ENCODE data around the gene CACNA2D2. TPM values are rescaled to one million over a fixed set of nuclear protein-coding genes. Genes with fewer than 3 reads are reported as not detected.

CACNA2D2 gene
- total RNA-seq, 1 donor from 2014 or later, result 0.40 TPM

- H3K27me3 Mint-ChIP-seq (ENCODE audit: low read depth), result no peaks in the 10 kb centered on the region
- peak; percentile 63 for TF ChIP-seq CTCF (IDR thresholded peaks at IDR 0.05)
- peak overlapping the region; percentile 13 for H3K27ac Mint-ChIP-seq (ENCODE audit: unreplicated experiment)
- peaks cover 8% of the 10 kb centered on the region for H3K36me3 Mint-ChIP-seq (ENCODE audit: low read depth)
- DNase-seq (ENCODE audit: low spot score), result no peak
- H3K4me3 Mint-ChIP-seq (ENCODE audit: unreplicated experiment), result no peak overlapping the region
- H3K4me1 Mint-ChIP-seq (ENCODE audit: low read depth), result peaks cover 53% of the 10 kb centered on the region
- no peaks in the 10 kb centered on the region for H3K9me3 Mint-ChIP-seq (ENCODE audit: low read depth)
Measured at GRCh38 chr3:50352781-50353180, 150.7 kb downstream of the CACNA2D2 start.

GRCh38 chr3:50351323-50351697, 152.1 kb downstream of the CACNA2D2 start:
- DNase-seq (ENCODE audit: low spot score), result no peak
- Mint-ChIP-seq H3K4me1 (ENCODE audit: low read depth) (peaks cover 46% of the 10 kb centered on the region), H3K36me3 (ENCODE audit: low read depth) (peaks cover 8% of the 10 kb centered on the region)

GRCh38 chr3:50350527-50351322, 152.7 kb downstream of the CACNA2D2 start, which contains the start of the genes CYB561D2 and NPRL2:
Gene CYB561D2 (plus strand): TSS chr3:50350862. CDS start chr3:50351434, 572 bp downstream.
Gene NPRL2 (minus strand): TSS chr3:50350775. CDS start chr3:50350652, 123 bp downstream.
- Mint-ChIP-seq H3K27me3 (ENCODE audit: low read depth) (no peaks in the 10 kb centered on the region), H3K4me1 (ENCODE audit: low read depth) (peaks cover 44% of the 10 kb centered on the region), H3K9me3 (ENCODE audit: low read depth) (no peaks in the 10 kb centered on the region), H3K27ac (ENCODE audit: unreplicated experiment) (peak within 1 kb of the TSS; percentile 96), H3K36me3 (ENCODE audit: low read depth) (peaks cover 8% of the 10 kb centered on the region), H3K4me3 (ENCODE audit: unreplicated experiment) (peak within 1 kb of the TSS; percentile 92)
- DNase-seq (ENCODE audit: low spot score), result peak; percentile 98
- peak; percentile 16 for TF ChIP-seq CTCF (IDR thresholded peaks at IDR 0.05)

More at GRCh38 chr3:50351323-50351697, 152.1 kb downstream of the CACNA2D2 start:
- Mint-ChIP-seq H3K27ac (ENCODE audit: unreplicated experiment) (peak overlapping the region; percentile 96), H3K27me3 (ENCODE audit: low read depth) (no peaks in the 10 kb centered on the region), H3K9me3 (ENCODE audit: low read depth) (no peaks in the 10 kb centered on the region), H3K4me3 (ENCODE audit: unreplicated experiment) (peak overlapping the region; percentile 92)
- peak; percentile 1 for TF ChIP-seq CTCF (IDR thresholded peaks at IDR 0.05)

GRCh38 chr3:50350213-50350526, 153.3 kb downstream of the CACNA2D2 start:
- peak overlapping the region; percentile 92 for H3K4me3 Mint-ChIP-seq (ENCODE audit: unreplicated experiment)
- peaks cover 6% of the 10 kb centered on the region for H3K36me3 Mint-ChIP-seq (ENCODE audit: low read depth)
- no peaks in the 10 kb centered on the region for H3K9me3 Mint-ChIP-seq (ENCODE audit: low read depth)
- peaks cover 40% of the 10 kb centered on the region for H3K4me1 Mint-ChIP-seq (ENCODE audit: low read depth)
- peak overlapping the region; percentile 96 for H3K27ac Mint-ChIP-seq (ENCODE audit: unreplicated experiment)
- DNase-seq (ENCODE audit: low spot score), result no peak
- no peaks in the 10 kb centered on the region for H3K27me3 Mint-ChIP-seq (ENCODE audit: low read depth)
- TF ChIP-seq CTCF (IDR thresholded peaks at IDR 0.05), result no peak

- no peak for DNase-seq (ENCODE audit: low spot score)
- Mint-ChIP-seq H3K27me3 (ENCODE audit: low read depth) (no peaks in the 10 kb centered on the region), H3K27ac (ENCODE audit: unreplicated experiment) (peak overlapping the region; percentile 22), H3K4me3 (ENCODE audit: unreplicated experiment) (no peak overlapping the region), H3K9me3 (ENCODE audit: low read depth) (no peaks in the 10 kb centered on the region), H3K4me1 (ENCODE audit: low read depth) (peaks cover 36% of the 10 kb centered on the region), H3K36me3 (ENCODE audit: low read depth) (peaks cover 1% of the 10 kb centered on the region)
- TF ChIP-seq CTCF (IDR thresholded peaks at IDR 0.05), result peak; percentile 86
Measured at GRCh38 chr3:50347187-50347813, 156.1 kb downstream of the CACNA2D2 start.

All from chondrocyte (in vitro differentiated cells).